Measurements from ENCODE around the gene EEF1A2. TPM values are rescaled to one million over a fixed set of nuclear protein-coding genes. Genes with fewer than 3 reads are reported as not detected.
A peak's percentile ranks its signal among the peaks of the same experiment; 100 is the strongest.

The EEF1A2 gene
- total RNA-seq, 1 experiment from 2014 or later, result 75.2 TPM

DNA sequence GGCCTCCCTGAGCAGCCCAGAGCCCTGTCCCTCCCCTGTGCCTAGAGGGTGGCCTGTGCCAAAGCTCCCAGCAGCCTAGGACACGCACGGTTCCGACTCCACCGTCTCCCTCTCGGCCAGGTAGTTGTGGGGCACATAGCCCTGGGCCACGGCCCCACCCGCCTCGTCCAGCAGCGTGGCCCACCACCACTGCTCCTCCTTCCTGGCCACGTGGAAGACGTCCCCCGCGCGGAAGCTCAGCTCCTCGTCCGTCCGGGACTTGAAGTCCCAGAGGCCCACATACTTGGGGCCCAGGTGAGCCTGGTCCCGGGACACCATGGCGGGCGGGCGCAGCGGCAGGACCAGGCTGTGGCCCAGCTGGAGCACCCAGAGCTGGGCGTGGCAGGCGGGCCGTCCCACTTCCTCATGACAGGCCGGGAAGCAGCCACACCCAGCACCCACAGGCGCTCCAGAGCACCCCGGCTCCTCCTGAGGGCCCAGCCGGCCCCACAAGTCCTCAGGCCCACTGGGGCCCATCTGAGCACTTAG, 38.2 kb upstream of the EEF1A2 start, which contains the start of gene PTK6:
Gene PTK6, minus strand, starts transcription at position 380 of the 528 bp plus-strand sequence. Its CDS starts 62 bp downstream, at position 318.
- peak; percentile 77 to 79 for DNase-seq
- H3K27me3 ChIP-seq (ENCODE audit: insufficient read depth, low read depth), result no peaks in the 10 kb centered on the region
- TF ChIP-seq EZH2 (IDR thresholded peaks at IDR 0.05; ENCODE audit: low read depth), result no peak
- TF ChIP-seq, protein P1, sequence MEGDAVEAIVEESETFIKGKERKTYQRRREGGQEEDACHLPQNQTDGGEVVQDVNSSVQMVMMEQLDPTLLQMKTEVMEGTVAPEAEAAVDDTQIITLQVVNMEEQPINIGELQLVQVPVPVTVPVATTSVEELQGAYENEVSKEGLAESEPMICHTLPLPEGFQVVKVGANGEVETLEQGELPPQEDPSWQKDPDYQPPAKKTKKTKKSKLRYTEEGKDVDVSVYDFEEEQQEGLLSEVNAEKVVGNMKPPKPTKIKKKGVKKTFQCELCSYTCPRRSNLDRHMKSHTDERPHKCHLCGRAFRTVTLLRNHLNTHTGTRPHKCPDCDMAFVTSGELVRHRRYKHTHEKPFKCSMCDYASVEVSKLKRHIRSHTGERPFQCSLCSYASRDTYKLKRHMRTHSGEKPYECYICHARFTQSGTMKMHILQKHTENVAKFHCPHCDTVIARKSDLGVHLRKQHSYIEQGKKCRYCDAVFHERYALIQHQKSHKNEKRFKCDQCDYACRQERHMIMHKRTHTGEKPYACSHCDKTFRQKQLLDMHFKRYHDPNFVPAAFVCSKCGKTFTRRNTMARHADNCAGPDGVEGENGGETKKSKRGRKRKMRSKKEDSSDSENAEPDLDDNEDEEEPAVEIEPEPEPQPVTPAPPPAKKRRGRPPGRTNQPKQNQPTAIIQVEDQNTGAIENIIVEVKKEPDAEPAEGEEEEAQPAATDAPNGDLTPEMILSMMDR (conservative IDR thresholded peaks at IDR 0.05), result no peak
- peaks cover 49% of the 10 kb centered on the region for H3K4me1 ChIP-seq (replicated peaks; ENCODE audit: insufficient read depth)
- peak within 1 kb of the TSS; percentile 66 for H3K4me3 ChIP-seq
- peaks cover 31% of the 10 kb centered on the region; the same call in 1 of the 2 replicates for H3F3A ChIP-seq (ENCODE audit: insufficient read depth, low read depth)
- H3K4me2 ChIP-seq, result peak within 1 kb of the TSS; percentile 97
- H3K9me2 ChIP-seq (ENCODE audit: insufficient read depth), result no peaks in the 10 kb centered on the region
- ChIA-PET POLR2A (ENCODE audit: unreplicated experiment) (interaction anchor here (0.6 to 1.8 kb wide), 5 partner anchors 16 to 613 kb away, joined by 3 to 18 read pairs (median 3); partner anchors contain the start of genes PPDPF and TPD52L2), CTCF (interaction anchor here (0.9 to 3.0 kb wide), 8 partner anchors 16 to 443 kb away, joined by 3 to 43 read pairs (median 4); partner anchors contain the start of genes PRPF6, RTEL1 and SAMD10)
- H2AFZ ChIP-seq, result peak within 1 kb of the TSS; percentile 79
- peak within 1 kb of the TSS; percentile 90 for H3K27ac ChIP-seq
- H3K9me3 ChIP-seq (ENCODE audit: insufficient read depth, low read depth), result no peaks in the 10 kb centered on the region
- BruUV-seq (replicated peaks), result no TSS peak
- H3K79me2 ChIP-seq (ENCODE audit: low read depth), result peaks cover 6% of the 10 kb centered on the region; the same call in 1 of the 2 replicates
- H4K20me1 ChIP-seq (ENCODE audit: insufficient read depth), result no peaks in the 10 kb centered on the region
- intact Hi-C loops (cut with micrococcal nuclease; ENCODE audit: unreplicated experiment), result loop anchor here (2.0 to 5.0 kb wide), 3 partner anchors 94 to 520 kb away; no protein-coding TSS in a partner anchor
- H3K36me3 ChIP-seq (ENCODE audit: low read depth), result no peaks in the 10 kb centered on the region

DNA sequence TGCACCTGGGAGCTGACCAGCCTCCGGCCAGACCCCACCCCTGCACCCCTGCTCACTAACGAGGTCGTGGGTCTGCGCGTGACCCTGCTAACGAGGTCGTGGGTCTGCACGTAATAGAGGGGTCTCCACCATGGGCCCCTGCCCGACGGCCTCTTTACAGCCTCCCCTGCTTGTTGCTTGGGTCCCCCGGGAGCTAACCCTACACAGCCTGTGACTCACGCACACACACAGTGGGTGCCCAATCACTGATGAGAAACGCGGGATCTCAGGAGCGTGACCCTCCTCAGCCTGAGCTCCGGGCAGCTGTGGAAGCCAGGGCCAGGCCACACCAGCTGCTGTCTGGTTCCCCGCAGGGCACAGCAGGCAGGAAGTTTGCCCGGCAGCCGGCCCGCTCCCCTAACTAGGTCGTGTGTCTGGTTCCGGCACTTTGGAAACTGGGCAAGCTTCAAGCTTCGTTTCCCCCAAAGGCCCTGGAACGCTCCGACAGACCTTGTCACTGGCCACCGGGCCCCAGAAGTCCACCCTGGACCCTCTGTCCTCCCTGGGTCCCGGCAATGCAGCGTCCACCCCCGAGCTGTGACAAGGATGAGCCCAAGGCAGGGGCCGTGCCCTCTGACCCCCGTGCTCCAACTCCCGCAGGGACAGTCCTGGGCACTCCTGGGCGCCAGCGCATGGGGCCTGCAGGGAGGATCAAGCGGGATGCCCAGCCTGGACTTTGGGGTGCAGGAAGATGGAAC, 37.5 kb upstream of the EEF1A2 start:
- Histone ChIP-seq H3K36me3 (ENCODE audit: low read depth) (no peaks in the 10 kb centered on the region), H2AFZ (peak overlapping the region; percentile 79), H3F3A (ENCODE audit: insufficient read depth, low read depth) (peaks cover 31% of the 10 kb centered on the region; the same call in 1 of the 2 replicates), H3K9me3 (ENCODE audit: insufficient read depth, low read depth) (no peaks in the 10 kb centered on the region), H3K4me1 (replicated peaks; ENCODE audit: insufficient read depth) (peaks cover 49% of the 10 kb centered on the region), H4K20me1 (ENCODE audit: insufficient read depth) (no peaks in the 10 kb centered on the region), H3K4me2 (peak overlapping the region; percentile 97), H3K79me2 (ENCODE audit: low read depth) (peaks cover 6% of the 10 kb centered on the region; the same call in 1 of the 2 replicates), H3K27ac (0 out of 2 replicates have a peak overlapping the region, but pooled peaks have one; percentile 55), H3K27me3 (ENCODE audit: insufficient read depth, low read depth) (no peaks in the 10 kb centered on the region), H3K4me3 (peak overlapping the region; percentile 66), H3K9me2 (ENCODE audit: insufficient read depth) (no peaks in the 10 kb centered on the region)
- intact Hi-C loops (cut with micrococcal nuclease; ENCODE audit: unreplicated experiment), result loop anchor here (2.0 to 5.0 kb wide), 3 partner anchors 94 to 521 kb away; no protein-coding TSS in a partner anchor
- ChIA-PET CTCF (interaction anchor here (2.6 to 3.0 kb wide), 2 partner anchors 105 to 444 kb away, joined by 15 to 43 read pairs; partner anchors contain the start of genes PRPF6 and SAMD10), POLR2A (ENCODE audit: unreplicated experiment) (interaction anchor here (0.5 to 0.6 kb wide), 5 partner anchors 20 to 1170 kb away, joined by 3 to 4 read pairs (median 3); no protein-coding TSS in a partner anchor)
- TF ChIP-seq, protein P1 (conservative IDR thresholded peaks at IDR 0.05), result no peak
- TF ChIP-seq EZH2 (IDR thresholded peaks at IDR 0.05; ENCODE audit: low read depth), result no peak
- peak; percentile 63 to 69 for DNase-seq
- no TSS peak for BruUV-seq (replicated peaks)

Data from PC-9 (cell line).